Peyer's patch (tissue), 4 donors: ENCODE measurements around the gene ALPI. TPM values are rescaled to one million over a fixed set of nuclear protein-coding genes. Genes with fewer than 3 reads are reported as not detected.

Source experiments
- DNase-seq, 3 donors: peaks; one replicate each; pipeline ENCODE4 v3.0.0-alpha.2; 2017 to 2019
- H3K27ac ChIP-seq, 4 donors: fragments of 200-600 bp; sonication (generic); one replicate each; pipeline ENCODE4 v1.5.1; 2016 to 2019
- H3K27me3 ChIP-seq, 2 donors: fragments of 200-600 bp; sonication (generic); one replicate each; pipeline ENCODE4 v1.5.1; 2019
- H3K36me3 ChIP-seq, 3 donors: fragments of 200-600 bp; sonication (generic); one replicate each; pipeline ENCODE4 v1.5.1; 2016 to 2019
- H3K4me1 ChIP-seq, 4 donors: fragments of 200-600 bp; sonication (generic); one replicate each; pipeline ENCODE4 v1.5.1; 2016 to 2019
- H3K4me3 ChIP-seq, 4 donors: fragments of 200-600 bp; sonication (generic); 1 replicate in 3 of 4; 2 replicates in 1 of 4; pipeline ENCODE4 v1.5.1; 2016 to 2019; ENCODE audit warnings: mild to moderate bottlenecking in 1 of 4
- H3K9me3 ChIP-seq, 4 donors: fragments of 200-600 bp; sonication (generic); one replicate each; pipeline ENCODE4 v1.5.1; 2016 to 2019; ENCODE audit warnings: mild to moderate bottlenecking in 1 of 4
- CTCF ChIP-seq, 6 experiments: fragments of 450-650 bp in 4 of 6; fragments of 200-600 bp in 2 of 6; sonication (generic) in 1 of 6; IDR thresholded peaks; one replicate each; pipeline ENCODE4 v1.5.1; 2017 to 2019; ENCODE audit warnings: antibody characterized with exemption in 6 of 6, mild to moderate bottlenecking in 3 of 6, moderate library complexity in 1 of 6
- POLR2A ChIP-seq, 2 donors: fragments of 450-650 bp; IDR thresholded peaks; one replicate each; pipeline ENCODE4 v1.5.1; 2017; ENCODE audit warnings: antibody characterized with exemption in 2 of 2, mild to moderate bottlenecking in 2 of 2, moderate library complexity in 2 of 2
- total RNA-seq, 4 donors: library from RNA; depleted of rRNA; stranded (reverse); fragments of >200 nt; gene quantifications; one replicate each; pipeline ENCODE4 v1.1.0, GENCODE V29; 2016

Gene ALPI
- total RNA-seq, 4 donors from 2014 or later: 22.3 to 473 (median 350) TPM

DNA sequence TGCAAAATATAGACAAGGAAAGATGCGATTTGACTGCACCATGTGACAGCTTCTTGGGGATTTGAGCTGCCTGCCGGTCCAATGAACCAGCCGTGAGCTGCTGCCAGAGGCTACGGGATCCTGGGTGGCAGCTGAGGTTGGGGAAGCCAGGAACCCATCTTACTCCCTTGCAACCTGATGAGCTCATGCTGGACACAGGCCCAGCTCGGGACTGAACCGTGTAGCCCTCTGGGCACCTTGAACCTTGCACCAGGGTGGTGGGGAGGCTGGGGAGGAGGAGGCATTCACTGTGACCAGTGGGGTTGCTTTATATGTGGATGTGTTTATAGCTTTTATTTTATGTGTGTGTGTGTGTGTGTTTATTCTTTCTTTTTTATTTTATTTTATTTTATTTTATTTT lies 9.1 kb downstream of the ALPI start:
- H3K27ac ChIP-seq: no peak overlapping the region
- no peaks in the 10 kb centered on the region for H3K9me3 ChIP-seq
- no peaks in the 10 kb centered on the region for H3K27me3 ChIP-seq
- no peak overlapping the region for H3K4me3 ChIP-seq
- TF ChIP-seq POLR2A (IDR thresholded peaks at IDR 0.05): no peak
- no peak for TF ChIP-seq CTCF (IDR thresholded peaks at IDR 0.05)
- H3K4me1 ChIP-seq: no peaks in the 10 kb centered on the region
- peak in 2 of 3 donors; percentile 54 to 56 for DNase-seq
- no peaks in the 10 kb centered on the region for H3K36me3 ChIP-seq

DNA sequence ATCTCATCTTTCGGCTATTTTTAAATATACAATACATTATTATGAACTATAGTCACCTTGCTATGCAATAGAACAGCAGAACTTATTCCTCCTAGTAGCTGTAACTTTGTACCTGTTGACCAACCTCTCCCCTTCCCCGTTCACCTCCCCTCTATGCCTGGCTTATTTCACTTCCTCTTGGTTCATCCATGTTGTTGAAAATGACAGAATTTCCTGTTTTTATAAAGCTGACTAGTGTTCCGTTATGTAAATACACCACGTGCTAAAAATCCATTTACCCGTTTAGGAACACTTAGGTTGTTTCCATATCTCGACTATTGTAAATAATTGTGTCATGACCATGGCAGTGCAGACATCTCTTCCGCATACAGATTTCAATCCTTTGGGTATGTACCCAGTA lies 10.3 kb downstream of the ALPI start:
- TF ChIP-seq CTCF (IDR thresholded peaks at IDR 0.05) (no peak), POLR2A (IDR thresholded peaks at IDR 0.05) (no peak)
- Histone ChIP-seq H3K9me3 (no peaks in the 10 kb centered on the region), H3K36me3 (no peaks in the 10 kb centered on the region), H3K4me3 (no peak overlapping the region), H3K27ac (no peak overlapping the region), H3K27me3 (no peaks in the 10 kb centered on the region), H3K4me1 (no peaks in the 10 kb centered on the region)
- DNase-seq: no peak

GRCh38 chr2:232473467-232473890 lies 17.5 kb downstream of the ALPI start:
- no peak for TF ChIP-seq CTCF (IDR thresholded peaks at IDR 0.05)
- TF ChIP-seq POLR2A (IDR thresholded peaks at IDR 0.05): no peak
- Histone ChIP-seq H3K4me3 (no peak overlapping the region), H3K9me3 (peaks cover 0 to 4% (median 0%) of the 10 kb centered on the region in 4 donors), H3K4me1 (no peaks in the 10 kb centered on the region), H3K27me3 (no peaks in the 10 kb centered on the region), H3K36me3 (no peaks in the 10 kb centered on the region), H3K27ac (no peak overlapping the region)
- DNase-seq: no peak

GRCh38 chr2:232476045-232476444 lies 20.1 kb downstream of the ALPI start:
- no peaks in the 10 kb centered on the region for H3K27me3 ChIP-seq
- H3K4me3 ChIP-seq: no peak overlapping the region
- H3K36me3 ChIP-seq: no peaks in the 10 kb centered on the region
- no peak for TF ChIP-seq POLR2A (IDR thresholded peaks at IDR 0.05)
- no peak for TF ChIP-seq CTCF (IDR thresholded peaks at IDR 0.05)
- no peak overlapping the region for H3K27ac ChIP-seq
- H3K4me1 ChIP-seq: no peaks in the 10 kb centered on the region
- H3K9me3 ChIP-seq: peaks cover 0 to 4% (median 0%) of the 10 kb centered on the region in 4 donors
- DNase-seq: no peak

DNA sequence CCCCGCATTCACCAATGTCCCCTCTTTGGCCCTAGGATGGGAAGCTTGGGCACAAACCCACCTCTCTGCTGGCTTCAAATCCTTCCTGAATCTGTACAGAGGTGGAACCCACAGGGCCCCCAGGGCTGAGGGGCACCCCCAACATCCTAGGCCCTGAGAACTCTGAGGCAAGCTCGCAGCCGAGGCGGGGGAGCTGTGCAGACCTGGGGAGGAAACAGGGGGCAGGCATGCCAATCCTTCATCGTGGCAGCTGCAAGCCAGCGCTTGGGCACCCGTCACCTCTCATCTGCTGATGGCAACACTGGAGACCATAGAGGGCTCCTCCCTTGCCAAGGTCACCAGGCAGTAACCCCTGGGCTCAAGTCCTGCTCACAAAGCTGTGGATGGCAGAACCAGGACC lies 20.8 kb downstream of the ALPI start:
- no peak overlapping the region for H3K4me3 ChIP-seq
- H3K36me3 ChIP-seq: no peaks in the 10 kb centered on the region
- peaks cover 0 to 2% (median 0%) of the 10 kb centered on the region in 4 donors for H3K9me3 ChIP-seq
- peak in 1 of 3 donors; percentile 33 for DNase-seq
- H3K27me3 ChIP-seq: no peaks in the 10 kb centered on the region
- no peak overlapping the region for H3K27ac ChIP-seq
- no peaks in the 10 kb centered on the region for H3K4me1 ChIP-seq
- TF ChIP-seq POLR2A (IDR thresholded peaks at IDR 0.05) (no peak), CTCF (IDR thresholded peaks at IDR 0.05) (no peak)
